GM19240 (cell line): Measurements from ENCODE around the gene PRDM16.

Source experiments
- DNase-seq: peaks from one replicate; pipeline ENCODE4 v3.0.0; 2011; ENCODE audit warnings: low spot score; ENCODE audit not compliant: insufficient read length

Gene PRDM16

GRCh38 chr1:3140437-3140836, 71.4 kb downstream of the PRDM16 start:
- no peak for DNase-seq

- DNase-seq: no peak
Observed at GRCh38 chr1:3141129-3141528, 72.1 kb downstream of the PRDM16 start.

- no peak for DNase-seq
Observed at GRCh38 chr1:3141836-3142235, 72.8 kb downstream of the PRDM16 start.

GRCh38 chr1:3142236-3142635, 73.2 kb downstream of the PRDM16 start:
- DNase-seq: no peak

- DNase-seq: no peak
Observed at GRCh38 chr1:3142751-3143150, 73.7 kb downstream of the PRDM16 start.

GRCh38 chr1:3145532-3146325, 76.7 kb downstream of the PRDM16 start:
- DNase-seq: no peak

GRCh38 chr1:3146458-3146857, 77.5 kb downstream of the PRDM16 start:
- no peak for DNase-seq

GRCh38 chr1:3146907-3147306, 77.9 kb downstream of the PRDM16 start:
- DNase-seq: no peak

- no peak for DNase-seq
Observed at GRCh38 chr1:3148171-3148570, 79.2 kb downstream of the PRDM16 start.

GRCh38 chr1:3149277-3149676, 80.3 kb downstream of the PRDM16 start:
- no peak for DNase-seq

- no peak for DNase-seq
Observed at GRCh38 chr1:3151456-3151855, 82.5 kb downstream of the PRDM16 start.

- no peak for DNase-seq
Observed at GRCh38 chr1:3152143-3152542, 83.1 kb downstream of the PRDM16 start.

GRCh38 chr1:3153197-3153596, 84.2 kb downstream of the PRDM16 start:
- DNase-seq: no peak

GRCh38 chr1:3153902-3154795, 85.1 kb downstream of the PRDM16 start:
- DNase-seq: no peak

GRCh38 chr1:3155056-3155925, 86.3 kb downstream of the PRDM16 start:
- no peak for DNase-seq

- DNase-seq: no peak
Observed at GRCh38 chr1:3155926-3156220, 86.9 kb downstream of the PRDM16 start.

- no peak for DNase-seq
Observed at GRCh38 chr1:3156936-3157335, 87.9 kb downstream of the PRDM16 start.

- no peak for DNase-seq
Observed at GRCh38 chr1:3158347-3158746, 89.3 kb downstream of the PRDM16 start.

- DNase-seq: no peak
Observed at GRCh38 chr1:3159121-3159520, 90.1 kb downstream of the PRDM16 start.

- no peak for DNase-seq
Observed at GRCh38 chr1:3159996-3160395, 91.0 kb downstream of the PRDM16 start.

- no peak for DNase-seq
Observed at GRCh38 chr1:3160647-3161145, 91.7 kb downstream of the PRDM16 start.
